Skin epidermis (tissue), 12 donors: ENCODE measurements around the gene TMEM204.

Experiments used
- H3K27ac ChIP-seq, 21 experiments: fragments of 200-600 bp; sonication (generic) in 11 of 21; one replicate each; pipeline ENCODE4 v1.5.0; 2020; ENCODE audit warnings: mild to moderate bottlenecking in 3 of 21, inconsistent platforms in 2 of 21, moderate library complexity in 2 of 21
- H3K4me3 ChIP-seq, 7 experiments: fragments of 200-600 bp; sonication (generic) in 2 of 7; one replicate each; pipeline ENCODE4 v1.5.0; 2020; ENCODE audit warnings: inconsistent platforms in 2 of 7, mild to moderate bottlenecking in 2 of 7, moderate library complexity in 1 of 7

The TMEM204 gene

GRCh38 chr16:1498899-1499676 lies 34.4 kb upstream of the TMEM204 start:
- Histone ChIP-seq H3K4me3 (no peak overlapping the region), H3K27ac (no peak overlapping the region)

- H3K27ac ChIP-seq = no peak overlapping the region
- no peak overlapping the region for H3K4me3 ChIP-seq
Measured at GRCh38 chr16:1499756-1500464, 33.6 kb upstream of the TMEM204 start.

DNA sequence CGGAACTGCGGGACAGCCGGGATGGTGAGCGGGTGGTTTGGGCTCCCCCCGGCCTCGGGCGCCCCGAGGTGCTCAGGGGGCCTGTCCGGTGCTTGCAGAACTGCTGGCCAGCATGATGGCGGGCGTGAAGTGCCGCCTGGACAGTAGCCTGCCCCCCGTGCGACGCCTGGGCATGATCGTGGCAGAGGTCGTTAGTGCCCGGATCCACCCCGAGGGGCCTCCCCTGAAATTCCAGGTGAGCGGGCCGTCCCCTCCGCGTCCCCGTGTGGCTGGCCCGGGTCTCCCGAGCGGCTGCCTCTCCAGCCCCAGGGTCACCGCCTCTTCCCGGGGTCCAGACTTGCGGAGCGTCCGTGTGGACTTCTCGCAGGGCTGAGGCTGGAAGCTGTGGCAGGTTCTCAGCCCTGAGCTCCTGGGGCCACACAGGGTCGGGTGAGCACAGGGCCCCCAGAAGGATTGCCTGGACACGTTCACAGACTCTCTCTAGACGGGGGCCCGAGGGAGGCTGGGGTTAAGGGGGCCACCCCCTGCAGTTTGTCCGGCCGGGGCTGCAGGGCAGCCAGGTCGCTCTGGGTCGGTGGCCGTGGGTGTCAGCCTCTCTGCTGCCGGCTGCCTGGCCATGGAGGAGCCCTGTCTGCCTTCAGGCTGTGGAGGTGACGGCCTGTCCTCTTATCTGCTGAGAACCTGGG lies 32.9 kb upstream of the TMEM204 start:
- no peak overlapping the region for H3K27ac ChIP-seq
- H3K4me3 ChIP-seq = no peak overlapping the region

DNA sequence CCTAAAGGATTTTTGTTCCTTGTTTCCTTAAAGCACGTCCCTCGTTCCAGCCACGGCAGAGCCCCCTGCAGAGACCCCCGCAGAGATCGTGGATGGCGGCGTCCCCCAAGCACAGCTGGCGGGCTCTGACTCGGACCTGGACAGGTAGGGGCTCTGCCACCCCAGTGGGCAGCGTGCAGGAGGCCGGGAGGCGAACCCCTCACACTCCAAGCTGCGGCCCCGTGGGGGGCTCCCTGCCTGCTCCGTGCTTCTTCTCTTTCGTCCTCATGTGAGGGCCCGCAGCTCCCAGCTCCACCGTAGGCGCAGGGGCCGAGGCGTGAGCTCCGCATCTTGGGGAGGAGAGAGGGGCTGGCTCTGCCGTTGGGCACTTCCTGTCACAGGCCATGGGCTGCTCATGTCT lies 31.8 kb upstream of the TMEM204 start:
- H3K4me3 ChIP-seq = no peak overlapping the region
- no peak overlapping the region for H3K27ac ChIP-seq

DNA sequence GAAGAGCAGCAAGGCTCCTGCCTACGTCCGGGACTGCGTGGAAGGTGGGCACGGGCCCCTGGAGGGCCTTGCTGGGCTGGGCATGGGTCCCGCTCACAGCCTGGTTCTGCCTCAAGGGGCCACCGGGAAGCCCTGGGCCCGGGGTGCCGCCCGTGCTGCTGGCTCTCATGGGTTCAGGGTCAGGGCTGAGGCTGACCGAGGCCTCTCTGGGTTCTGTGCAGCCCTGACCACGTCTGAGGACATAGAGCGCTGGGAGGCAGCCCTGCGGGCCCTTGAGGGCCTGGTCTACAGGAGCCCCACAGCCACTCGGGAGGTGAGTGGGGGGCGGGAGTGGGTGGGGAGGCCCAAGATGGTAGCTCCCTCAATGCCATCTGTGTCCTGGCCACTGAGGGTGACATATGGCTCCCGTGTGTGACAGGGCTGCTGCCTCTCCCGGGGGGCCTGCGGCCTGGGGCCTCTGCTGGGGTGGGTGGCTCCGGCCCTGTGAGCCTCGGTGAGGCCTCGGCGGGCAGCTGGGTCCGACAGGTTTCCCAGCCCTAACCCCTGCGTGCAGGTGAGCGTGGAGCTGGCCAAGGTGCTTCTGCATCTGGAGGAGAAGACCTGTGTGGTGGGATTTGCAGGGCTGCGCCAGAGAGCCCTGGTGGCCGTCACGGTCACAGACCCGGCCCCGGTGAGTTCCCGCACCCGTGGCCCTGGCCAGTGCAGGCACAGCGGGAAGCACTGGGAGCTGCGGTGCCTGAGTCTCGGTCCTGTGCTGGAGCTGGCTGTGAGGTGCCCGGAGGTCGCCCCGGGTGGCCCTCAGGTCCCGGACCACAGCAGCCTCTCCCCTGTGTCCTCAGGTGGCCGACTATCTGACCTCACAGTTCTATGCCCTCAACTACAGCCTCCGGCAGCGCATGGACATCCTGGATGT lies 31.1 kb upstream of the TMEM204 start:
- H3K27ac ChIP-seq = no peak overlapping the region

GRCh38 chr16:1503110-1503955 lies 30.1 kb upstream of the TMEM204 start:
- Histone ChIP-seq H3K27ac (no peak overlapping the region), H3K4me3 (no peak overlapping the region)

More for the DNA sequence above, 31.1 kb upstream of the TMEM204 start:
- H3K4me3 ChIP-seq = no peak overlapping the region

- no peak overlapping the region for H3K27ac ChIP-seq
Measured at GRCh38 chr16:1505073-1505844, 28.2 kb upstream of the TMEM204 start.

GRCh38 chr16:1505912-1506311 lies 27.6 kb upstream of the TMEM204 start:
- H3K4me3 ChIP-seq = no peak overlapping the region
- no peak overlapping the region for H3K27ac ChIP-seq

More at GRCh38 chr16:1505073-1505844, 28.2 kb upstream of the TMEM204 start:
- no peak overlapping the region for H3K4me3 ChIP-seq

- no peak overlapping the region for H3K27ac ChIP-seq
Measured at GRCh38 chr16:1506494-1507213, 26.8 kb upstream of the TMEM204 start.

DNA sequence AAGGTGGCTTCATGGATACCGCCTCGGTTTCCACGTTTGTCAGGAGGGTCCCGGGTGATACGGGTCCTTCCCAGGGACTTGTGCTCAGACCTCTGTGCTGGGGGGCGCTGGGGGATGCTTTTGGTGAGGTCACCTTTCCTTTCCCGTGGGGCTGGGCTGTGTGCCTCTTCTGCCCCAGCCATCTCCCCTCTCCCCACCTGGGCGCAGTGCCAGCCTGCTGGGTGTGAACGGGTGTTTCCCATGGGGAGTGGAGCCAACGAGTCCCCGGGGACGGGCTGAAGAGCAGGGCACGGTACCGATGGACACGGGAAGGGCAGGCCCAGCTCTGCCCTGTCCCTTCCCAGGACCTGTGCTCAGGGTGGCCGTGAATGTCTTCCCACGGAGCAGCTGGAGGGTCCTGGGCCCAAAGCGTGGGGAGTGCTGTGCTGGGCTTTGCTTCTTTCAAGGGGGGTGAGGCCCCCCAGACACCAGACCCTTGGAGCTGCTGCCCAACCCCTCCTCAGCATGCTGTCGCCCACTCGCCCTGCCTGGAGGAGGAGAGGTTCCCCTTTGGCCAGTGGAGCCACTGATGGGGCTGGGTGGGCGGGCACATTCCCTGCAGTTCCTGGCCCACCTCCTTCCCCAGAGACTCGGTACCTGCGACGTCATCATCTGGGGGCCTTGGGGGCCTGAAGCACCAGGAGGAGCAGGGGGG lies 24.8 kb upstream of the TMEM204 start:
- peak overlapping the region in 4 of 21 experiments; percentile 0 to 60 (median 24) for H3K27ac ChIP-seq
- H3K4me3 ChIP-seq = no peak overlapping the region

More at GRCh38 chr16:1506494-1507213, 26.8 kb upstream of the TMEM204 start:
- no peak overlapping the region for H3K4me3 ChIP-seq

DNA sequence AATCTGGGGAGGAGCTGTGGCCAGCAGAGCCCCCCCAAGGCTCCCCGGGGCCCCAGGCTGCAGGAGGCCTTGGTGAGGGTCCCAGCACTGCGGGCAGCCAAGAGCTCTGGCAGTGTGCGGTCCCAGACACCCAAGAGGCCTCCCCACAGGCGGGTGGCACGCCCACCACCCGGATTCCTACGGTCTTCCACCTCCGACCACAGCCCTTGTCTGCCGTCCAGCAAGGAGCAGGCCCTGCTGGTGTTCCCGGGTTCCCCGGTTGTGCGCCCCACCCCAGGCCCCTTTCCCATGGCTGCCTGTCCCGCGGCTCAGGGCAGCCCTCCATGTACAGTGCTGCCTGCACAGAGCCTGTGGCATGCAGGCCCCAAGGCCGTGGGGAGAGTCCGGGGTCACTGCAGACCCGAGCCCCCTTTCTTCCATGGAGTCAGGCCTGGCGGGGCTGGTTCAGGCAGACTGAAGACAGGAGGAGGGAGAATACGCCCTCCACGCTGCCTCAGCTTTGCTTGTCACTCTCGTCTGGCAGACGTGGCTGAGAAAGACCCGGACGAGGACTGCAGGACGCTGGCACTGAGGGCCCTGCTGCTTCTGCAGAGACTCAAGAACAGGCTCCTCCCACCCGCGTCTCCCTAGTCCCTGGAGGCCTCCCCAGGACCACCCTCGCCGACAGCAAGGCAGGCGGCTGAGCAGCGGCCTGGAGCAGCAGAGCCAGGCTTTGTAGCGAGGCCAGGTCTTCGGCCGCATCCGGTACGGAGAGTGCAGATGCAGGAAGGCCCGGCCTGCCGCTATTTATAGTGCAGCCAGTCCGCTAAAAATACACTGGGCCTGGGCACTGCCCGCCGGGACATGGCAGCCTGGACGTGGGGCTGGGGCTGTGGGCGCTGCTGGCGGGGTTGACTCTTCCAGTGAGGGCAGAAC lies 23.9 kb upstream of the TMEM204 start:
- H3K4me3 ChIP-seq = no peak overlapping the region
- H3K27ac ChIP-seq = peak overlapping the region in 7 of 21 experiments; percentile 0 to 60 (median 29)

- H3K27ac ChIP-seq = peak overlapping the region in 4 of 21 experiments; percentile 29 to 60 (median 50)
Measured at GRCh38 chr16:1510272-1510671, 23.2 kb upstream of the TMEM204 start.

GRCh38 chr16:1510941-1511351 lies 22.5 kb upstream of the TMEM204 start:
- Histone ChIP-seq H3K27ac (no peak overlapping the region), H3K4me3 (no peak overlapping the region)

More at GRCh38 chr16:1510272-1510671, 23.2 kb upstream of the TMEM204 start:
- H3K4me3 ChIP-seq = no peak overlapping the region

DNA sequence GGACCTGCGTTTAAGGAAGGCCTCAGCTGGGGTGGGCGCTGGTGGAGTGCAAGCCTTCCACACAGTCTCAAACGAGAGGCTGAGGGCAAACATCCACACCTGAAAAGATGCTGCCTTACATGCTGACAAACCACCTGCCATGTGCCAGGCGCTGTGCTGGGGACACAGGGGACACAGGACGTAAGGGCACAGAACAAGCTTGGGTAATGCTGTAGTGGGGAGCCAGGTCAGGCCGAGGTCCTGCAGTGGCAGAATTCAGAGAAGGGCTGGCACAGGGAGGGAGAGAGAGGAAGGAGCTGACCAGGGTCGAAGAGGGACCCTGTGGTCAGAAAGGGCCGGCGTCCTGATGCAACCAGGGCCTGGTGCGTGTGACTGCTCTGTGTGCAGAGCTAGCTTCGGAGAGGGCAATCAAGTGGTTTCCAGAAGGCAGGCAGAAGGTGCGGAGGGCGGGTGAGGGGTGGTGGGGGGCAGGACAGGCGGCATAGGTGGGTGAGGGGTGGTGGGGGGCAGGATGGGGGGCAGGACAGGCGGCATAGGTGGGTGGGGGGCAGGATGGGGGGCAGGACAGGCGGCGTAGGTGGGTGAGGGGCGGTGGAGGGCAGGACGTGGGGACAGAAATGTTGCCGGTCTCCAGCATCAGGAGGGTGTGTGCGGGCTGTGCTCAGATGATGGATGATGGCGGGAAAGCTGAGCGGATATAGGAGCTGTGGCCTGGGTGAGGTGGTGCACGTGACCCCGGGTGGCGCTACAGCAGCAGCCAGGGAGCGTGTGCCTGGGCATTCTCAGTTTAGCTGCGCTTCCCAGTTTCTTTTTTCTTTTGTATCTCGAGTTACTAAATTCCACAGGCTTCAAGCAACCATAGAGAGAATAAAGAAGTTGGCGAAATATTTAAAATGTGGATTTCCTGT lies 21.6 kb upstream of the TMEM204 start:
- H3K27ac ChIP-seq = no peak overlapping the region
- no peak overlapping the region for H3K4me3 ChIP-seq

DNA sequence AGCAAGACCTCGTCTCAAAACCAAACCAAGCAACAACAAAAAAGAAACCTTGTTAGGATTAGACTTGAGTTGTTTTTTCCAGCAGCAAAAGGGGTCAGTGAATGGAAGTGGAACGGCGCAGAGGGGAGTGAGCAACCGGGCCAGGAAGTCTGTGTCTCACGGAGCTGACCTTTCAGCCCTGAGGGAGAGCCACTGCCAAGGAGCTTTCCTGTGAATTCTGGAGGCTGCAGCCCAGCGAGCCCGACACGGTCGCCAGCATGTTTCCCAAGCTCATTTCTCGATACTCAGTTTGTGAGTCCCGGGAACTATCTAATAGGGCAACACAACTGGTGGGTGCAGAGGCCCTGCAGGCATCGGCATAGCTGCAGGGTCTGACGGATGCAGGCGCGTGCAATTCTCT lies 20.7 kb upstream of the TMEM204 start:
- Histone ChIP-seq H3K4me3 (no peak overlapping the region), H3K27ac (no peak overlapping the region)
